RWPE1 (cell line): Measurements from ENCODE around the gene SKA1.

Experiments
- CTCF ChIA-PET: fragments of 350-600 bp; sonication (Branson Sonifier 250); formaldehyde crosslinking; extraction: SDS; loops from one replicate; lab custom pipeline; 2021; lab: Yijun Ruan, JAX
- POLR2A ChIA-PET: fragments of 400-600 bp; formaldehyde crosslinking; extraction: SDS; loops from one replicate; lab custom pipeline; 2020; ENCODE audit warnings: antibody characterized with exemption; ENCODE audit not compliant: low non-redundant PET; lab: Yijun Ruan, JAX
- DNase-seq: peaks from one replicate; pipeline ENCODE4 v3.0.0; 2012; ENCODE audit warnings: low spot score
- H3K27ac ChIP-seq: fragments of 450-650 bp; 2 replicates; pipeline ENCODE4 v1.5.1; 2017
- CTCF ChIP-seq: fragments of 450-650 bp; conservative IDR thresholded peaks from 2 replicates; pipeline ENCODE4 v1.5.1; 2017; ENCODE audit warnings: low read depth, mild to moderate bottlenecking

Gene SKA1

GRCh38 chr18:50338715-50339114 is 36.1 kb upstream of the SKA1 start:
- ChIA-PET CTCF (no interaction called here), POLR2A (no interaction called here)
- DNase-seq, result no peak
- no peak overlapping the region for H3K27ac ChIP-seq
- no peak for TF ChIP-seq CTCF

DNA sequence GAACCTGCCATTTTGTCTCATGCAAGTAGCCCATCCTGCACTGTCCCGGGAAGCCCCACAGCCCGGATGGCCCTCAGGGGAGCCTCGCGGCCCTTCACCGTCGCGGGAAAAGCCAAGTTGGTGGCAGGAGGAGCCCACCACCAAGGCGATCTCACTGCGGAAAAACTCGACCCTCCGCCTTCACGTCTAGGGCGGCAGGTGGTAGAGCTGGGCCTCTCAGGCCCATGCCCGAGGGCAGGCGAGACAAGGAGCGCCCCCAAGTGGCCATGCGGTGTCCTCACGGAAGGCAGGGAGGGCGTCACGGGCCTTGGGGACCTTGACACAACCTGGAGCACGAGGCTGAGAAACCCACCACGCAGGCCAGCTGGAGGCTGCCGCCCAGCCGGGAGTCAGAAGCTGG is 34.8 kb upstream of the SKA1 start:
- TF ChIP-seq CTCF, result no peak
- CTCF ChIA-PET, result no interaction called here
- DNase-seq, result no peak
- H3K27ac ChIP-seq, result no peak overlapping the region
- POLR2A ChIA-PET, result no interaction called here

DNA sequence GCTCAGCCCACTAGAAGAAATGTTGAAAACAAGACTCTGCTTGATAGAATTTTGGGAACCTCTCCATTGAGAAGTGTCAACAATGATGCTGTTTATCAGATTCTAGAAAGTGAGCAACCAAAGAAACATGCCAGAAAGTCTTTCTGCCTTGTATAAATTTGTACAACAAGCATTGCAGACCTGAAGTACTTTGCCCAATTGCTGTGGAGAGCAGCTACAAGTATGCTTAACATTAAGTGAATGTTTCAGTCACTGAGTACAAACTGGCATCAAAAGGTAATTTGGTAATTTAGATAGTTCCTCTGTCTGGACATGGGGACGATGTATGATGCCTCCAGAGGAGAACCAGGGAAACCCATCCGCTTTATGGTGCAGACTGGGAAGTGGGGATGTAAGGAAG is 33.4 kb upstream of the SKA1 start:
- H3K27ac ChIP-seq, result no peak overlapping the region
- no peak for DNase-seq
- POLR2A ChIA-PET, result no interaction called here
- CTCF ChIA-PET, result no interaction called here
- TF ChIP-seq CTCF, result no peak

DNA sequence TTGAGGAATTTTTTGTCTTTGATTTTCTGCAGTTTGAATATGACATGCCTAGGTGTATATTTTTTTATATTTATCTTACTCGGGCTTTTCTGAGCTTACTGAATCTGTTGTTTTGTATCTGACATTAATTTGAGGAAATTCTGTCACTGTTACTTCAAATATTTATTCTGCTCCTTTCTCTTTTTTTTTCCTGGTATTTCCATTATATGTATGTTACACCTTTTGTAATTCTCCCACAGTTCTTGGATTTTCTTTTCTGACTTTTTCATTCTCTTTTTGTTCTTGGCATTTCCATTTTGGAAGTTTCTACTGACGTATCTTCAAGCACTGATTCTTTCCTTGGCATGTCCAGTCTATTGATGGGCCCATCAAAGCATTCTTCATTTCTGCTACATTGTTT is 24.1 kb upstream of the SKA1 start:
- CTCF ChIA-PET, result no interaction called here

DNA sequence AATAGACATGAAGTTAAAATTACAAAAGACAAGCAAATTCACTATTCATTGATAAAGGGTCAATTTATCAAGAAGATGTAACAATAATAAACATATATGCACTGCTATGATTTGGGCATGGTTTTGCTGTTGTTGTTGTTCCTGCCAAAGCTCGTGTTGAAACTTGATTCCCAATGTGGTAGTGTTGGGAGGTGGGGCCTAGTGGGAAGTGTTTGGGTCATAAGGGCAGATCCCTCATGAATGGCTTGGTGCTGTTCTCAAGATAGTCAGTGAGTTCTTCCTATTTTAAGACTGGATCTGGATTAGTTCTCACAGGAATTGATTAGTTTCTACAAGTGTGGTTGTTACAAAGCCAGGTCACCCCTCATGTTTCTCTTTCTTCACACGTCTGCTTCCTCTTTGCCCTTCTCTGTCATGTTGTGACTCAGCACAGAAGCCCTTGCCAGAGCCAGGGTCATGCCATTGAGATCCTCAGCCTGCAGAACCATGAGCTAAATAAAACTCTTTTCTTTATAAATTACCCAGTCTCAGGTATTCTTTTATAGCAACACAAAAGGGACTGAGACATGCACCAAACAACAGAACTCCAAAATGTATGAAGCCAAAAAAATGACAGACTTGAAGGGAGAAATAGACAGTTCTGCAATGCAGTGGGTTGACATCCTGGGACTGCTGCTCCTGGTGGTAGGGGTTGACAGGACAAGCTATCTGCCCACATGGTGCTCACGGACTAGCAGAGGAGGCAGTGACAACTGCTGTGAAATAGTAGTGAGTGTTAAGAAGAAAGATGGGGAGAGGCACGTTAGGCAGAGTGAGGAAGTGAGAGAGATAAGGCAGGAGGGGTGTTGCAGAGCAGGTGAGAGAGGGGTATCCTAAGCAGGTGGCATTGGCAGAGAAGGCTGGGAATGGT is 18.6 kb upstream of the SKA1 start:
- H3K27ac ChIP-seq, result no peak overlapping the region
- TF ChIP-seq CTCF, result no peak
- DNase-seq, result no peak
- ChIA-PET CTCF (interaction anchor here (0.6 to 1.8 kb wide), 6 partner anchors 16 to 167 kb away, joined by 3 to 8 read pairs (median 3); partner anchors contain the start of gene MYO5B), POLR2A (no interaction called here)

More for the DNA sequence above, 24.1 kb upstream of the SKA1 start:
- no peak for TF ChIP-seq CTCF
- POLR2A ChIA-PET, result no interaction called here
- H3K27ac ChIP-seq, result no peak overlapping the region
- DNase-seq, result no peak

DNA sequence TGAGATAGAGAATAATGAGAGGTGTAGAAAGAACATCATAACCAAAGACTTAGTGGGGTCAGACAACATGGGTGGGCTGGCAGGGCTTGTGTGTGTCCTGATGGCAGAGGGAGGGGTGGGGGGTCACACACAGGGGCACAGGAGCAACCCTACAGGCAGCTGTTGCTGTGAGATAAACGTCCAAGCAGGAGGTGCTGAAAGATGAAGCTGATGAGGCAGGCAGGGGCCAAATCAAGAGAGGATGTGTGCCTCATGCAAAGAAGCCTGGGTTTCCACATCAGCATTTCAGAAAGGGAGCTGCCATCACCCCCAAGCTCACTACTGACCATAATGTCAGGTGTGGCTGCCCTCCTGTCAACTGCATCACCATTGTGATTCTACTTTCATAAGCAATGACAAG is 16.0 kb upstream of the SKA1 start:
- DNase-seq, result no peak
- ChIA-PET CTCF (no interaction called here), POLR2A (no interaction called here)
- no peak overlapping the region for H3K27ac ChIP-seq
- no peak for TF ChIP-seq CTCF
